Measurements from ENCODE around the gene PPP1R2.
A peak's percentile ranks its signal among the peaks of the same experiment; 100 is the strongest.
"Not testable (repeated sequence)": the region's sequence is repeated elsewhere in the genome, so short reads cannot be mapped to it uniquely, and the experiment has no call there.

The PPP1R2 gene

DNA sequence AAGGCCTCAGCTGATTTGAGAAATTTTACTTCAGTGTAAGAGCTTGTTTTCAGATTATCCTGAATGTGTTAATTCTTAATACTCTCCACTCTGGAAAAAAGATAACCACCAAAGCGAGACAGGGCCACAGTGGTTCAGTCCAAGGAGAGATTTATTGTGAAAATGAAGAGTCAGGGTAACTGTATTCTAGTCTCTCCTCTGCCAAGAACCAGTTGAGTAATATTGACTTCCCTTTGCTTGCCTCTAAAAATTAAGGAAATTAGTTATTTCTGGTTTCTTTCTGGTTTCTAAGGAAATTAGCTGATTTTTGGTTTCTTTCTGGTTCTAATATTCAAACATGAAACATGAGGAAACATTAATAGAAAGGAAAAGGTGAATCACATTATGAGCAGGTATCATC, 34.9 kb downstream of the PPP1R2 start:
- in situ Hi-C loops (cut with HindIII; ENCODE audit: low pct_ligation_motif_present, low pct_unique_long_range_greater_than_20kb, low sequenced_read_pairs): no loop called here
- DNase-seq: no peak

GRCh38 chr3:195475614-195476013, 67.5 kb downstream of the PPP1R2 start:
- in situ Hi-C loops (cut with HindIII; ENCODE audit: low pct_ligation_motif_present, low pct_unique_long_range_greater_than_20kb, low sequenced_read_pairs): no loop called here
- DNase-seq: no peak

DNA sequence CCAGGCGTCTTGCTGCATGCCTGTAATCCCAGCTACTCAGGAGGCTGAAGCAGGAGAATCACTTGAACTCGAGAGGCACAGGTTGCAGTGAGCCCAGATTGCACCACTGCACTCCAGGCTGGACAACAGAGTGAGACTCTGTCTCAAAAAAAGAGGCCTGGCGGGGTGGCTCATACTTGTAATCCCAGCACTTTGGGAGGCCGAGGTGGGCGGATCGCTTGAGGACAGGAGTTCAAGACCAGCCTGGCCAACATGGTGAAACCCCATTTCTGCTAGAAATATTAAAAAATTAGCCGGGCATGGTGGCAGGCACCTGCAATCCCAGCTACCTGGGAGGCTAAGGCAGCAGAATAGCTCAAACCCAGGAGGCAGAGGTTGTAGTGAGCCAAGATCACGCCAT, 68.0 kb downstream of the PPP1R2 start:
- in situ Hi-C loops (cut with HindIII; ENCODE audit: low pct_ligation_motif_present, low pct_unique_long_range_greater_than_20kb, low sequenced_read_pairs); DNase-seq: not testable (repeated sequence)

DNA sequence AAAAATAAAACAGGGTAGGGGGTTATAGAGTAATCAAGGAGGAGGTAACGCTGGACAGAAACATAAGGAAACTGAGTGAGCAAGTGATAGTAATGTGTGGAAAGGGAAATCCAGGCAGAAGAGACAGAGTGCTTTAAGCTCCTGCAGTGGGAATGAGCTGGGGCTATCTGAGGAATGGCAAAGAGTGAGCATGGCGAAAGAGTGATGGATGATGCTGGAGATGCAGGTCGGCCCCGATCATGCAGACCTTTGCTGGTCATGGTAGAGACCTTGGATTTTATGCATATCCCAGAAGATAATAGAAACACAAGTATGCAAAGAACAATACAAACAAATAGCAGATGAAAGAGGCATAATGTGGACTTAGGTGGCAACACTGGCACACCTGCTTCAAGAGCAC, 74.3 kb downstream of the PPP1R2 start:
- in situ Hi-C loops (cut with HindIII; ENCODE audit: low pct_ligation_motif_present, low pct_unique_long_range_greater_than_20kb, low sequenced_read_pairs): no loop called here
- no peak for DNase-seq

- in situ Hi-C loops (cut with HindIII; ENCODE audit: low pct_ligation_motif_present, low pct_unique_long_range_greater_than_20kb, low sequenced_read_pairs): no loop called here
- no peak for DNase-seq
These were observed 74.7 kb downstream of the PPP1R2 start for GRCh38 chr3:195468391-195468776.

- peak; percentile 8 for DNase-seq
- in situ Hi-C loops (cut with HindIII; ENCODE audit: low pct_ligation_motif_present, low pct_unique_long_range_greater_than_20kb, low sequenced_read_pairs): no loop called here
These were observed 75.3 kb downstream of the PPP1R2 start for GRCh38 chr3:195467641-195468390.

- DNase-seq: no peak
- in situ Hi-C loops (cut with HindIII; ENCODE audit: low pct_ligation_motif_present, low pct_unique_long_range_greater_than_20kb, low sequenced_read_pairs): no loop called here
These were observed 76.9 kb downstream of the PPP1R2 start for GRCh38 chr3:195466251-195466650.
